Fibroblast of the aortic adventitia (primary cell): ENCODE data around the gene NELL1. TPM values are rescaled to one million over a fixed set of nuclear protein-coding genes. Genes with fewer than 3 reads are reported as not detected.
A peak's percentile ranks its signal among the peaks of the same experiment; 100 is the strongest.

Source experiments
- DNase-seq: peaks from one replicate; pipeline ENCODE4 v3.0.0-alpha.2; 2010; ENCODE audit warnings: low read depth
- H3K4me3 ChIP-seq: 2 replicates; pipeline ENCODE4 v1.5.1; 2011; ENCODE audit warnings: low read depth, mild to moderate bottlenecking, control low read depth, low read length, moderate library complexity
- total RNA-seq: library from RNA; depleted of rRNA; stranded (reverse); fragments of >200 nt; gene quantifications from 2 replicates; pipeline ENCODE4 v1.2.3, GENCODE V29; 2012; ENCODE audit warnings: low replicate concordance
- TF ChIP-seq, protein P1 (sequence below): IDR thresholded peaks from 2 replicates; pipeline ENCODE4 v1.5.1; 2011; ENCODE audit warnings: mild to moderate bottlenecking, low read length, control low read depth, inconsistent platforms; ENCODE audit not compliant: insufficient read depth

The NELL1 gene
- total RNA-seq, 1 donor = not detected

GRCh38 chr11:20640401-20640800 lies 29.0 kb upstream of the NELL1 start:
- TF ChIP-seq, protein P1, sequence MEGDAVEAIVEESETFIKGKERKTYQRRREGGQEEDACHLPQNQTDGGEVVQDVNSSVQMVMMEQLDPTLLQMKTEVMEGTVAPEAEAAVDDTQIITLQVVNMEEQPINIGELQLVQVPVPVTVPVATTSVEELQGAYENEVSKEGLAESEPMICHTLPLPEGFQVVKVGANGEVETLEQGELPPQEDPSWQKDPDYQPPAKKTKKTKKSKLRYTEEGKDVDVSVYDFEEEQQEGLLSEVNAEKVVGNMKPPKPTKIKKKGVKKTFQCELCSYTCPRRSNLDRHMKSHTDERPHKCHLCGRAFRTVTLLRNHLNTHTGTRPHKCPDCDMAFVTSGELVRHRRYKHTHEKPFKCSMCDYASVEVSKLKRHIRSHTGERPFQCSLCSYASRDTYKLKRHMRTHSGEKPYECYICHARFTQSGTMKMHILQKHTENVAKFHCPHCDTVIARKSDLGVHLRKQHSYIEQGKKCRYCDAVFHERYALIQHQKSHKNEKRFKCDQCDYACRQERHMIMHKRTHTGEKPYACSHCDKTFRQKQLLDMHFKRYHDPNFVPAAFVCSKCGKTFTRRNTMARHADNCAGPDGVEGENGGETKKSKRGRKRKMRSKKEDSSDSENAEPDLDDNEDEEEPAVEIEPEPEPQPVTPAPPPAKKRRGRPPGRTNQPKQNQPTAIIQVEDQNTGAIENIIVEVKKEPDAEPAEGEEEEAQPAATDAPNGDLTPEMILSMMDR = no peak
- H3K4me3 ChIP-seq = no peak overlapping the region
- no peak for DNase-seq

GRCh38 chr11:20644360-20644759 lies 25.0 kb upstream of the NELL1 start:
- DNase-seq = no peak
- no peak overlapping the region for H3K4me3 ChIP-seq
- TF ChIP-seq, protein P1 = no peak

GRCh38 chr11:20647976-20648565 lies 21.3 kb upstream of the NELL1 start:
- H3K4me3 ChIP-seq = no peak overlapping the region
- peak; percentile 62 for DNase-seq
- TF ChIP-seq, protein P1 = peak; percentile 91

DNA sequence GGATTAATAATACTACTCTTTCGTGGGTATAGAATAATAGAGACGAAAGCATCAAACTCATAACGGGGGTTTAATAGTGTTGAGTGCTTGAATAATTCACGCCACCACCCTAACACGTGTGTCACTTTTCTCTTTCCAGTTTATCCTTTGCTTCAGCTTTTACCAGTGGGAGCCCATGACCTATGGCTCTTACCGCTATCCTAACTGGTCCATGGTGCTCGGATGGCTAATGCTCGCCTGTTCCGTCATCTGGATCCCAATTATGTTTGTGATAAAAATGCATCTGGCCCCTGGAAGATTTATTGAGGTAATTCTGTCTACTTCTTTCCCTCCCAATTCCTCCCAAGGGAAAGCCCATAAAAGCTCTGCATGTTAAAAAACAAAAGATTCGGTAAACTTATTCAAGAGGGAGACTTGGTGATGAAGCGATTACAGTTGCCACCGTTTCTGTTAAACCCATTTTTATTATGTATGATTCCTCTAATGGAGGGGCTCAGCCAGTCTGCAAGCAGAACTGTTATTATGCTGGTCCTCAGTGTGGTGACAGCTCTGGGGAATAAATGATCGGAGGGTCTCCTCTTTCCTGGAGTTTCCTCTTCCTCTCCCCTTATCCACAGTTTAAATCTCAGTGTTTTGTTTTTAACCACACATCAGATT lies 17.1 kb upstream of the NELL1 start:
- no peak overlapping the region for H3K4me3 ChIP-seq
- TF ChIP-seq, protein P1 = no peak
- no peak for DNase-seq

DNA sequence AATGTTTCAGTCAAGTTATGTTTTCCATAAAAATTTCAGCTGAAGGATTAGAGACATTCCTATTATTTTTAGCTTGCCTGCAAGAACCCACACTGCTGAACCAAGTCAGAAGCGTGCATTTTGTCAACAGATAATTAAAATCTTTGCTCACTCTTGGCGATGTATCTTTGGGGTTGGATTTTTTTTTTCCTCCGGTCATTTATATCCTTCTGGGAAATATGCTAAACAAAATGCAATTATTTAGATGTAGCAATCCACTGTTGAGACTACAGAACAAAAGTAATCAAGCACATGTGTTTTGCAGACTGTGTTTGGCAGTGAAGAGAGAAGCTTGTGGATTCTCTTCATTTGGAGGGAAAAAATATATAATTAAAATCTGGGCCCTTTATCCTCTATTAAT lies 15.3 kb upstream of the NELL1 start:
- H3K4me3 ChIP-seq = no peak overlapping the region
- TF ChIP-seq, protein P1 = no peak
- no peak for DNase-seq

GRCh38 chr11:20656901-20657300 lies 12.5 kb upstream of the NELL1 start:
- DNase-seq = no peak
- H3K4me3 ChIP-seq = no peak overlapping the region
- TF ChIP-seq, protein P1 = no peak

DNA sequence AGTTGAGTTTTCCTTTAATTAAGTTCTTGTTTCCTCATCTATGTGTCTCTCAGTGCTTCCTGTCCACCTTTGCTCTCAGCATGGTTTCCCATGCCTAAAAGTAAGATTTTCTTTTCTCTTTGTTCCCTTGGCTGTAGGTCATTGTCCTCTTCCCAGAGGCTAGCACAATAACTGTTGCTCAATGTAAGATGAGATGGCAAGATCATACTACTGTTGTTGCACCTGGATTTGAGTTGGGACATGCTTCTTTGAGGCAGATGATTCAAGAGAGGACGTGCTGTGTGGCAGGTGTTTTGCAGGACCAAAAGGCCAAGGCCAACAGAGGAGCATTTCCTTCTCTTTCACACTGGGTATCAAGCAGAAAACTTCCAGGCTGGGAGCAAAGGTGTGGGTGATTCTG lies 11.3 kb upstream of the NELL1 start:
- no peak for DNase-seq

More for the DNA sequence above, 11.3 kb upstream of the NELL1 start:
- TF ChIP-seq, protein P1 = no peak
- no peak overlapping the region for H3K4me3 ChIP-seq
